Measurements from ENCODE around the gene C16orf87. TPM values are rescaled to one million over a fixed set of nuclear protein-coding genes. Genes with fewer than 3 reads are reported as not detected.

The C16orf87 gene
- total RNA-seq, 1 experiment from 2014 or later: 10.8 TPM

DNA sequence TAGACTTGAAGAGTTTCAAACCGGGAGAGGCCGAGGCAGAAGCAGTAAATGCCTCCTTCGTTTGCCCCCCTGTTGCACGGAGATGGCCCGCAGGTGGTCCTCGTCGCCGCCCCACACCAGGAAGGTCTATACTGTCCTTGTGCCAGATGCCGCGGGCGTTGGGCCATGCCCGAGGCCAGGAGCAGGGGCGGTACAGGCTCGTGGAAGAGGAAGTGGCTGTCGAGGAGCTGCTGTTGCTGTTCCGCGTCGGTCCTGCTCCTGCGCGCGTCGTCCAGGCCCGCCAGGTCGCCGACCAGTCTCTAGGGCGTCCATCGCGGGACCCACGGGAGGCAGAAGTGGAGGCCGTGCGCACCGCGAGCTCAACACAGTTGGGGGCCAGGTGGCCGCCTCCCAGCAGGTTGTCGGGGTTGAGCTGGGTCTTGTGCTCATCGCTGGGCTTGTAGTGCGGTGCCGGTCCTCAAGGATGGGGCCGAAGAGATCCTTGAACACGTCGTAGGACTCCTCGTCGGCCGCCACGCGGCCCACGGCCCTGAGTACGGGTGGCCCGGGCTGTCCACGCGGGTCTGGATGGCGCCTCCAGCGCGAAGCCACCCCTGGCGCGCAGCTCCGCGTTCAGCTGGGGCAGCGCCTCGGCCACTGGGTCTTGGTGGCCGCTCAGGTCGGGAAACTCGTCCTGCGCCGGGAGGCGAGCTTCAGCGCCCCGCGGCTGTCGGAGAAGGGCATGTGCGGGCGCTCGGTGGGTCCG is 13.1 kb upstream of the C16orf87 start:
- no peak for DNase-seq (ENCODE audit: low read depth)

DNA sequence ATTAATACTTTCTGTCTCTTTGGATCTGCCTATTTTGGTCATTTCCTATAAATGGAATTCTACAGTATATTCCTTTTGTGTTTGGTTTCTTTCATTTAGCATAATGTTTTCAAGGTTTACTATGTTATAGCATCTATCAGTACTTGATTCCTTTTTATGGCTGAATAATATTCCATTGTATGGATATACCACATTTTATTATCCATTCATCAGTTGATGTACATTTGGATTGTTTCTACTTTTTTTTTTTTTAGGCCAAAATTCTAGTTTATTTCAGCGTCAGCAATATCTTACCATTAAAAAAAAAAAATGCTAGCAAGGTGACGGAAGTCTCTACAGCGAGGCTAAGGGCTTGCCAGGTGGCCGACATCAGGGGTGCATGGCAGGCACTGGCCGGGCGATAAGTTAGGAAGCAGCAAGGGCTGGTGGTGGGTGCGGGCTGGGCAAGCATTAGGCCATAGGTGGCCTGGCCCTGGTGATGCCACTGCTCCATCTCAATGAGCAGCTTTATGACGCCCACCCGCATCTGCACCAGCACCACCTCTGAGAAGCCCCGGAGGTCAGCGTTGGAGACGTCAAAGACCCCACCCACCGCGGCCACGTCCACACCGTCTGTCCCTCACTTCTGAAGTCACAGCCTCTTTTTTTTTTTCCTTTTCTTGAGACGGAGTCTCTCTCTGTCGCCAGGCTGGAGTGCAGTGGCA is 11.4 kb upstream of the C16orf87 start:
- no peak for DNase-seq (ENCODE audit: low read depth)

DNA sequence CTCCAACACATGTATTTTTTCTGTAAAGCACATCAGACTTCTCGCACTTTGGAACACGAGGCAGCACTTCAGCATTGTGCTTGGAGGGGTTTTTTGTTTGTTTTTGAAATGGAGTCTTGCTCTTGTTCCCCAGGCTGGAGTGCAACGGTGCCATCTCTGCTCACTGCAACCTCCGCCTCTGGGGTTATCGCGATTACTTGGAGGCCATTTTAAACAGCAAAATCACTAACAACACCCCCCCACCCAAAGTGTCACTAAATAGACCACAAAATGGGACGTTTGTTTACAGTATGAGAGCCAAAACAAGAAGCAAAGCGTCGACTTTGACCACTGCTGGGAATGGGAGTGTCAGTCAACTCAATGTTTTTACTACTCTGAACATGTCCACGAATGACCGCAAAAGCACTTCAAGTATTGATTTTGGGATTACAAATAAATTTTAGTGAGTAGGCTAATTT is 9.0 kb upstream of the C16orf87 start:
- DNase-seq (ENCODE audit: low read depth): no peak

DNA sequence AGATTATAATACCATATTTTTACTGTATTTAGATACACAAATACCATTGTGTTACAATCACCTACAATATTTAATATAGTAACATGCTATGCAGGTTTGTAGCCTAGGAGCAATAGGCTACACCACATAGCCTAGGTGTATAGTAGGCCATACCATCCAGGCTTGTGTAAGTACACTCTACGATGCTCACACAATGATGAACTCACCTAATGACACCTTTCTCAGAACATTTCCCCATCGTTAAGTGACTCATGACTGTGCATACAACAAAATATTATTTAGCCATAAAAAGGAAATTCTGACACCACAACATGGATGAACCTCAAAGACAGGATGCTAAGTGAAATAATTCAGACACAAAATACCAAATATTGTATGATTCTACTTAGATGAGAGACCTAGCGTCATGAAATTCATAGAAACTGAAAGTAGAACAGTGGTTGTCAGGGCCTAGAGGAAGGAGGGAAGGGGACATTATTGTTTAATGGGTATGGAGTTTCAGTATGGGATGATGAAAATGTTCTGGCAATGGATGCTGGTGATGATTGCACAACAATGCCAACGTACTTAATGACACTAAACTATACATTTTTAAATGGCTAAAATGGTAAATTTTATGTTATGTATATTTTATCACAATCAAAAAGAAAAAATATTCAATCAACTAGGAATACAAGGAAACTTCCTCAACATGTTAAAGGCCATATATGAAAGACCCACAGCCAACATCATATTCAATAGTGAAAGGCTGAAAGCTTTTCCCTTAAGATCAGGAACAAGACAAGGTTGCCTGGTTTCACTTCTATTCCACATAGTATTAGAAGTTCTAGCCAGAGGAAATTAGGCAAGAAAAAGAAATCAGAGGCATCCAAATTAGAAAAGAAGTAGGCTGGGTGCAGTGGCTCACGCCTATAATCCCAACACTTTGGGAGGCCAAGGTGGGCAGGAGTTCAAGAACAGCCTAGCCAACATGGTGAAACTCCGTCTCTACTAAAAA is 5.9 kb upstream of the C16orf87 start:
- DNase-seq (ENCODE audit: low read depth): no peak

DNA sequence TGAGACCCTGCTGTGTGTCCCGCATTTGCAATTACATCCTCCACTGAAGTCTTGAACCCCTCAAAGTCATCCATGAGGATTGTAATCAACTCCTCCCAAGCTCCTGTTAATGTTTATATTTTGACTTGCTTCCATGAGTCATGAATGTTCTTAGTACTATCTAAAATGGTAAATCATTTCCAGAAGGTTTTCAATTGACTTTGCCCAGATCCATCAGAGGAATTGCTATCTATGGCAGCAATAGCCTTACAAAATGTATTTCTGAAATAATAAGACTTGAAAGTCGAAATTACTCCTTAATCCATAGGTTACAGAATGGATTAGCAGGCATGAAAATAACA is 2.5 kb upstream of the C16orf87 start:
- DNase-seq (ENCODE audit: low read depth): no peak

DNA sequence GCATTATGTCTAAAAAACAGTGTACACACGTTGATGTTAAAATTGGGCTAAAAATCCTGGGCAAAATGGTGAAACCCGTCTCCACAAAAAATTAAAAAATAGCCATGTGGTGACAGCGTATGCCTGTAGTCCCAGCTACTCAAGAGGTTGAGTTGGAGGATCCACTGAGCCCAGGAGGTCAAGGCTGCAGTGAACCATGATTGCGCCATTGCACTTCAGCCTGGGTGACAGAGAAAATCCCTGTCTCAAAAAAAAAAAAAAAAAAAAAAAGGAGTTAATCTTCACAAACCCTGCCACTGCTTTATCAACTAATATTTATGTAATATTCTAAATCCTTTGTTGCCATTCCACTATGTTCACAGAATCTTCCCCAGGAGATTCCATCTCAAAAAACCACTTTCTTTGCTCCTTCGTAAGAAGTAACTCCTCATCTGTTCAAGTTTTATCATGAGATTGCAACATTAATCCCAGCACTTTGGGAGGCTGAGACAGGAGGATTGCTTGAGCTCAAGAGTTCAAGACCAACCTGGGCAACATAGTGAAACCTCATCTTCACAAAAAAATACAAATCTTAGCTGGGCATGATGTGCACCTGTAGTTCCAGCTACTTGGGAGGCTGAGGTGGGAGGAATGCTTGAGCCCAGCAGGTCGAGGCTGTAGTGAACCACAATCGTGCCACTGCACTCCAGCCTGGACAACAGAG is 1.9 kb upstream of the C16orf87 start:
- DNase-seq (ENCODE audit: low read depth): no peak

DNA sequence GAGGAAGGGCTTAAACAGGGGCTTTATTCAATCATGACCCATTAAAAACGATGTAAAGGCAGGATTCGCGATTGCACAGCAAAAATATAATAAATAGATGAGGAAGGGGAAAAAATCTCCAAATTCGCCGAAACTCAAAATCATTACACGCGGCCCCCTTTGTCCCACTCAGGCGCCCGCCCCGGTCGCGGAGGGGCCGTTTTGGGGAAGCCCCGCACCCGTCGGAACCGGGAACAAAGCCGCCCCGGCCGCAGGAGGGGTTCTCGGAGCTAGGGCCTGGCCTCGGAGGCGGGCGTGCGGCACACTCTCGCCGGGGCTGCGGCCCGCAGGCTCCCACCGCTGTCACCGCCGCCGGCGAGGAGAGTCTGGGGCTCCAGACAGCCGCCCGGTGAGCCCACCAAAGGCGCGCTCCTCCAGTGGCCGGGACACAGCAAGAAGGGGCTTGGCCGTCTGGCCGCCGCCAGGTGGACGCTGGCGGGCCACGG is 521 bp downstream of the C16orf87 start:
- DNase-seq (ENCODE audit: low read depth): peak; percentile 26

DNA sequence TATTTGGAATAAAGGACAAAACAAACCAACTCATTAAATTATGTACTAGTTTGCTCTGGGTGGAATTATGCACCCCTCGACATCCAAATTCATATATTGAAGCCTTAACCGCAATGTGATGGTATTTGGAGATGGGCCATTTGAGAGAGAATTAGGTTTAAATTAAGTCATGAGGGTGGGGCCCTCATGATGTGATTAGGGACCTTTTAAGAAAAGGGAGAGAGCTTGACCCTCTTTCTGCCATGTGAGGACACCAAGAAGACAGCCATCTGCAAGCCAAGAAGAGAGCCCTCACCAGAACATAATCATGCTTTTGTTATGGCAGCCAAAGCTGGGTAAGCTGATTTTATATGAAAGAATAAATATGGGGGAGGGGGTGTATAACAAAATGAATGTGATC is 2.0 kb downstream of the C16orf87 start:
- DNase-seq (ENCODE audit: low read depth): no peak

DNA sequence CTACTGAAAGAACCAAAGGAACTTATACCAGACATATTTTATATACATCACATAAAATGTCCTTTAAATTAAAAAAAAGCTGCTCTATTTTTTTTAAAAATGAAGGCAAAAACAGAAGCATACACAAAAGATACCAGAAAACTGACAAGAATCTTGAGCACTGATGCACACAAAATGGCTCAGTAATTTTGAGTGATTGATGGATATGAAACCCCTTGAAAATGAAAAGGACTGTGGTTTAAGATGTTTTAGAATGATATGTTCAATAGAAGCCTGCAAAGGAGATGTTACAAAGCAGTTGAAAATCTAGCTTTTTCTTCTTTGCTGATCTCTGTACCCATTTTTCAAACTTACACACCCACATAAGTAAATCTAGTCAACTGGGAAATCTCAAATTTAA is 2.7 kb downstream of the C16orf87 start:
- DNase-seq (ENCODE audit: low read depth): no peak

DNA sequence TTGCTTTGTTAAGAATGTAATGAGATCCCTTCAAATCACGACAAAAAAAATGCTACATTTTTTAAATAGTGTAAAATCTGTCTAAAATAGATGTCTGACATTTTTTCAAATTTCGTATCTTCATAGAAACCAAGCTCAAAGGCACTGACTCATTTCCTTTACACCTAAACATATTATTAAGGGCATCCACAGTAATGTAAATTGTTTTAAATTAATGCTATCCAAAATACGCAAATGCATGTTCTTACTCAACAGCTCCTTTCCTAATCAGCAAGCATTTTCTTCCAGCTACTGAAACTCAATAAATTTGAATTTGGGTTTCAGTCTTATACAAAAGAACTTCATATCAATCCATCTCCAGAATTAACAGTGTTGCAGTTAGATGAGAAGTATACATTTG is 4.3 kb downstream of the C16orf87 start:
- no peak for DNase-seq (ENCODE audit: low read depth)

DNA sequence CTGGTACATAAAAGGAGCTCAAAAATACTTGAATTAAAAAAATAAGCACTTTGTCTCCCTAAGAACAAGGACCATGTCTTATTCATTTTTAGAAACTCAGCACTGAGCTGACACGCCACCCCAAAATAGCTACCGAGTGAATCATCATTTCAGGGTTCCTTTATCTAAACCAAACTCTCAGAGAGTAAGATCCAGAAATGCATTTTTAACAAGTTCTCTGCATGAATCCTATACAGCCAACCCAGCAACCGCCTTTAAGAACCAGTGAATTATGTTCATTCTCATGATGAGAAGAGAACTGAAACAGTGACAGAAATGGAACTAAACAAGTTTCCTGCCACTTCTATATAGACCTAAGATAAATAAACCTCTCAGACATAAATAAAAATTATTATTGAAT is 8.7 kb downstream of the C16orf87 start:
- peak; percentile 54 for DNase-seq (ENCODE audit: low read depth)

DNA sequence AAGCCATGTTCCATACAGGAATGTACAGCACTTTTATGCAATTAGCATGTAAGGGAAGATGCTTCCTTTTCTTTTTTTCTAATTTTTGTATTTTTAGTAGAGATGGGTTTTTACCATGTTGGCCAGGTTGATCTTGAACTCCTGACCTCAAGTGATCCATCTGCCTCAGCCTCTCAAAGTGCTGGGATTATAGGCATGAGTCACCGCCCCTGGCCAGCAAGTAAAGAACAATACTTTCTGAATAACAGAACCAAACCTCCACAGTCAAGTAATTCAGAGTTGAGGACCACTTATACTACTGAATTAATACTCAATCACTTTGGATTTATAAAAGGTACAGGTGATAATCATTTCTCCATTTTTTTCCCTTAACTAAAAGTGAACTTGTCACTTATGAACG is 13.0 kb downstream of the C16orf87 start:
- DNase-seq (ENCODE audit: low read depth): peak; percentile 26

DNA sequence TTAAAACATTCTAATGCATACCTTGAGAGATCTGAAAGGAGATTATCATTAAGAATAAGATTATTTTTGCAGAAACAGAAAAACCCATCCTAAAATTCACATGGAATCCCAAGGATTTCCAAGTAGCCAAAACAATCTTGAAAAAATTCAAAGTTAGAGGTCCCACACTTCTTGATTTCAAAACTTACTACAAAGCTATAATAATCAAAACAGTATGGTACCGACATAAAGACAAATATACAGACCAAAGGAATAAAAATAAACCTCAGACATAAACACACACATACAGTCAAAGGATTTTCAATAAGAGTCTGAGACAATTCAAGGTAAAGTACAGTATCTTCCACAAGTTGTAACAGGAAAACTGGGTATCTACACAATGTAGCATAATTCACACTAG is 16.2 kb downstream of the C16orf87 start:
- DNase-seq (ENCODE audit: low read depth): no peak

DNA sequence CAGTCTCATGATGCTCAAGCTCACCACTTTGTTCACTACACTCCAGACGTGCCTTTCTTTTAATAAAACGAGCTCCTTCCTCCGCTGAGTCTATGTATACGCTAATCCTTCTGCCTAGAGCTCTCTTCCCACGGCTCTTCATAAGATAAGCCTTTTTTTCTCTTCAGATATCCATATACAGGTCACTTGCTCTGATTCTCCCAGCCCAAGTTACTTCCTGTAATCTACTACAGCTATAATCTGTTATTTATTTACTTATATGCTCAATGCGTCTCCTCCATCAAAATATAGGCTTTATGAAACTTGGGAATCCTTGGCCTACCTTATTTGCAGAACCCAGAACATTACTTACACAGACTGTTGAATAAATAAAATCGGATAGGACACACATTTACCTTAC is 17.4 kb downstream of the C16orf87 start:
- no peak for DNase-seq (ENCODE audit: low read depth)

DNA sequence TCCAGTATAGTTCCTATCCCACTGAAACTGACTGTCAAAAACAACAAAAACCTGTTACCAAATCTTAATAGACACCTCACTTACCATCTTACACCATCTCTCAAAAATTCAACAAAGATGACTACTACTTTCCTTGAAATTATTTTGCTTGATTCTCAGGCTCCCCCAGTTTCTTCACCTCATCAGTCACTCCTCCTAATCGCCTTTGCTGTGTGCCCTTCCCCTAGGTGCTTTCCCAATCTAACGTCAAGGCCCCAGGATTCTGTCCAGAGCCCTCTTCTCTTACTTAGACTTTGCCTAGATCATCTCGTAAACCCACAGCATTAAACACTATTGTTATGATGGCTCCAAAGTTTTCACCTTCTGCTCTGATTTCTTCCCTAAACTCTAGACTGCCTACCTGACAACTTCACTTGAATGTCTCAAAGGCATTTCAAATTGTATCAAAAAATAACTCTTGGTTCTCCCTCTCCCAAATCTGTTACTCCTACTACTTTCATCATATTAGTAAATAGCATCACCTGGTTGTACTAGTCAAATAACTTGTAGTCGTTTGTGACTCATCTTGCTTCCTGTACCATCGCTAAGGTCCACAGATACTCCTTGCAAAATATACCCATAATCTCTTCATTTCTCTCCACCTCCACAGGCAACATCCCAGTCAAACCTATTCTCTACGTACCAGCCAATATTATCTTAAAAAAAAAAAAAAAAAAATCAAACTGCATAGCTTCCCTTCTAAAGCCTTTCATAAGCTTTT is 18.0 kb downstream of the C16orf87 start:
- no peak for DNase-seq (ENCODE audit: low read depth)

DNA sequence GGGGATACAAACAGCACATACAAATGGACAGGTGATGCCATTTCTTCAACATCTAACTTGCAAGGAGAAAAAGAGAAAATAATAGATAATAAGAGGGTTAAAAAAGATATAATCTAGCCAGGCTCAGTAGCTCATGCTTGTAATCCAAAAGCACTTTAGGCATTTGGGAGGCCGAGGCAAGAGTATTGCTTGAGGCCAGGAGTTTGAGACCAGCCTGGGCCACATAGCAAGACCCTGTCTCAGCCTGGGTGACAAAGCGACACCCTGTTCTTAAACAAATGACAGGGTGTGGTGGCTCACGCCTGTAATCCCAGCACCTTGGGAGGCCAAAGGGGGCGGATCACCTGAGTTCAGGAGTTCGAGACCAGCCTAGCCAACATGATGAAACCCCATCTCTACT is 19.3 kb downstream of the C16orf87 start:
- no peak for DNase-seq (ENCODE audit: low read depth)

DNA sequence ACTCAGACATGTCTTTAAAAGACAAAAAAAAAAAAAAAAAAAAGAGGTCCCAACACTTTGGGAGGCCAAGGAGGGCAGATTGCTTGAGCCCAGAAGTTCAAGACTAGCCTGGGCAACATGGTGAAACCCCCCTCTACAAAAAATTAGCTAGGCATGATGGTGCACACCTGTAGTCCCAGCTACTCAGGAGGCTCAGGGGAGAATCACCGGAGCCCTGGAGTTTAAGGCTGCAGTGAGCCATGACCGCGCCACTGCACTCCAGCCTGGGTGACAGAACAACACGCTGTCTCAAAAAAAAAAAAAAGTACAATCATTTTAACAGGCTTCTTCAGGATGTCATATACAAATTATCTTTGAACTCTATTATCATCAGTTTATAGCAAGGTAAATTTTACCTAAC is 22.0 kb downstream of the C16orf87 start:
- DNase-seq (ENCODE audit: low read depth): no peak

DNA sequence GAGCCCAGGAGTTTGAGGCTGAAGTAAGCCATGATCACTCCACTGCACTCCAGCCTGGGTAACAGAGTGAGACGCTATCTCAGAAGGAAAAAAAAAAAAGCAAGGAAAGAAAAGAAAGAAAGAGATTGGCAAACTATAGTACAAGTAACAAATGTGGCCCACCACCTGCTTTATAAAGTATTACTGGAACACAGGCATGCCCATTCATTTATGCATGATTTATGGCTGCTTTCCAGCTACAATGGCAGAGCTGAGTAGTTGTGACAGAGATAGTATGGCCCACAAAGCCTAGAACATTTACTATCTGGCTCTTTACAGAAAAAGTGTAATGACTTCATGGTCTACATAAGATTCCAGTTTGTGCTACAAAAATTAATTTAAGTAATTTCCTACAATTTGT is 23.6 kb downstream of the C16orf87 start:
- DNase-seq (ENCODE audit: low read depth): no peak

DNA sequence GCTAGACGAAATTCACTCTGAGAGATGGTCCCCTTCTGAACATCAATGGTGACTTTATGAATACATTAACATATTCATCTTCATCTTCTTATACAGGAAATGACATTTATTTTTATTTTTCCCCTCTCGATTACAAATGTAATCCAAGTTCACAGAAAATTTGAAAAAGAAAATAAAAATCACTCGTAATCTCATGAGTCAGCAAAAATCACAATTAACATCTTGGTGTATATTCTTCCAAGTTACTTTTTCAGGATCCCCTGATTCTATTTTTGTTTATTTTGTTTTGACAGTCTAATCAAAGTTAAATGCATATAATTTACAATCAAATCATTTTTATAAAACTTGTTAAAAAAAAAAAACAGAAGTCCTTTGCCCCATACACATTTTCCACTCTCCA is 27.6 kb downstream of the C16orf87 start:
- no peak for DNase-seq (ENCODE audit: low read depth)

DNA sequence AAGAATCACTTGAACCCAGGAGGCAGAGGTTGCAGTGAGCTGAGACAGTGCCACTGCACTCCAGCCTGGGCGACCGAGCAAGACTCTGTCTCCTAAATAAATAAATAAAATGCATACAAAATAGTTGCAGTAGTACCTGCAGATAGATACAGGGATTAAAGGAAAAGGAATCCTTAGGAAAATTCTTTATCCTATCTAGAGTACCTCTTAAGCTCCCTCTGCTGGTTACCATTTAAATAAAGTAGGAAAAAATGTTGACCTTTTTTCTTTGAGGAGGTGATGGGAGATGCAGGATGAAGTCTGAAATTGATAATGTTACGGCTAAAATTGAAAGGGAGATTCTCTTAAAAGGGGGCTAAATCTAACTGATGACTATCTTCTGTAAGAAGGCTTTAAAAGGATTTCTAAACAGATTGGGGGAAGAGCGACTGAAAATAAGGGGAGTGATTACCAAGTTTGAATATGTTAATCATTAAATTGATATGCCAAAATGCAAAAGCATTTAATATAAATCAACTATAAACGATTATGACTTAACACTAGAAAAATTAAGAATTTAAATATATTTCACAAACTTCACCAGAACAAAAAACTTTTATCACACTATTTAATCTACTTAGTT is 29.4 kb downstream of the C16orf87 start:
- DNase-seq (ENCODE audit: low read depth): peak; percentile 27
